ENCODE results near the gene ASCL2. TPM values are rescaled to one million over a fixed set of nuclear protein-coding genes. Genes with fewer than 3 reads are reported as not detected.

Gene ASCL2
- total and polyA plus RNA-seq, 7 donors = 0.03 to 0.08 TPM; not detected in 5

GRCh38 chr11:2222451-2222850 lies 47.9 kb downstream of the ASCL2 start:
- TF ChIP-seq CTCF (IDR thresholded peaks at IDR 0.05) = no peak
- H3K27ac ChIP-seq = no peak overlapping the region
- H3K36me3 ChIP-seq (ENCODE audit: insufficient read depth in 1 of 2, low read depth in 1 of 2) = no peaks in the 10 kb centered on the region
- H3K27me3 ChIP-seq (ENCODE audit: insufficient read depth in 3 of 3, low read length in 2 of 3) = peaks cover 0 to 15% (median 3%) of the 10 kb centered on the region in 3 donors
- no peaks in the 10 kb centered on the region for H3K4me1 ChIP-seq
- no peak overlapping the region for H3K4me3 ChIP-seq
- DNase-seq (no peak), ATAC-seq (no peak)
- intact Hi-C loops (cut with DNase I) = no loop called here
- 38 to 43% (median 38%) methylated on average over 4 of the region's 4 CpGs for WGBS, 3 donors
- no peaks in the 10 kb centered on the region for H3K9me3 ChIP-seq

- intact Hi-C loops (cut with DNase I) = no loop called here
- H3K4me3 ChIP-seq = no peak overlapping the region
- no peak for ATAC-seq
- TF ChIP-seq CTCF (IDR thresholded peaks at IDR 0.05) = no peak
- no peaks in the 10 kb centered on the region for H3K9me3 ChIP-seq
- H3K27me3 ChIP-seq (ENCODE audit: insufficient read depth in 3 of 3, low read length in 2 of 3) = peaks cover 0 to 15% (median 5%) of the 10 kb centered on the region in 3 donors
- no peaks in the 10 kb centered on the region for H3K4me1 ChIP-seq
- no peaks in the 10 kb centered on the region for H3K36me3 ChIP-seq (ENCODE audit: insufficient read depth in 1 of 2, low read depth in 1 of 2)
- DNase-seq = no peak
- H3K27ac ChIP-seq = no peak overlapping the region
- 93 to 96% (median 95%) methylated on average over 1 of the region's 1 CpG for WGBS, 3 donors
These were observed 48.8 kb downstream of the ASCL2 start for GRCh38 chr11:2221591-2221990.

GRCh38 chr11:2221024-2221423 lies 49.4 kb downstream of the ASCL2 start:
- no peak for DNase-seq
- Histone ChIP-seq H3K27ac (no peak overlapping the region), H3K36me3 (ENCODE audit: insufficient read depth in 1 of 2, low read depth in 1 of 2) (no peaks in the 10 kb centered on the region), H3K27me3 (ENCODE audit: insufficient read depth in 3 of 3, low read length in 2 of 3) (peaks cover 0 to 15% (median 5%) of the 10 kb centered on the region in 3 donors), H3K9me3 (no peaks in the 10 kb centered on the region), H3K4me3 (no peak overlapping the region), H3K4me1 (no peaks in the 10 kb centered on the region)
- TF ChIP-seq CTCF (IDR thresholded peaks at IDR 0.05) = no peak
- intact Hi-C loops (cut with DNase I) = no loop called here
- WGBS, 3 donors = 72 to 81% (median 76%) methylated on average over 1 of the region's 1 CpG
- ATAC-seq = no peak

GRCh38 chr11:2220173-2220771 lies 50.1 kb downstream of the ASCL2 start:
- no peak for DNase-seq
- Histone ChIP-seq H3K4me1 (no peaks in the 10 kb centered on the region), H3K9me3 (no peaks in the 10 kb centered on the region), H3K27me3 (ENCODE audit: insufficient read depth in 3 of 3, low read length in 2 of 3) (peaks cover 0 to 15% (median 5%) of the 10 kb centered on the region in 3 donors), H3K36me3 (ENCODE audit: insufficient read depth in 1 of 2, low read depth in 1 of 2) (no peaks in the 10 kb centered on the region), H3K4me3 (no peak overlapping the region), H3K27ac (no peak overlapping the region)
- intact Hi-C loops (cut with DNase I) = no loop called here
- WGBS, 3 donors = 75 to 80% (median 80%) methylated on average over 3 of the region's 3 CpGs
- TF ChIP-seq CTCF (IDR thresholded peaks at IDR 0.05) = no peak
- no peak for ATAC-seq

All from psoas muscle (tissue), 8 donors.